ENCODE data around the gene ANKMY1. TPM values are rescaled to one million over a fixed set of nuclear protein-coding genes. Genes with fewer than 3 reads are reported as not detected.

ANKMY1 gene
- 9.3 to 14.0 TPM (median 10.6 TPM) in 5 replicates for total RNA-seq (2022; extraction: Qiagen RNA extraction; ENCODE audit: low read depth)

GRCh38 chr2:240557808-240558207 lies at the start of gene ANKMY1:
Gene ANKMY1, minus strand, starts transcription at chr2:240557988. Its CDS starts 653 bp downstream, at chr2:240557335.

GRCh38 chr2:240586198-240586918 lies 28.6 kb upstream of the ANKMY1 start, which contains the start of gene CAPN10:
Gene CAPN10, plus strand, starts transcription at chr2:240586734. Its CDS starts 178 bp downstream, at chr2:240586912.

DNA sequence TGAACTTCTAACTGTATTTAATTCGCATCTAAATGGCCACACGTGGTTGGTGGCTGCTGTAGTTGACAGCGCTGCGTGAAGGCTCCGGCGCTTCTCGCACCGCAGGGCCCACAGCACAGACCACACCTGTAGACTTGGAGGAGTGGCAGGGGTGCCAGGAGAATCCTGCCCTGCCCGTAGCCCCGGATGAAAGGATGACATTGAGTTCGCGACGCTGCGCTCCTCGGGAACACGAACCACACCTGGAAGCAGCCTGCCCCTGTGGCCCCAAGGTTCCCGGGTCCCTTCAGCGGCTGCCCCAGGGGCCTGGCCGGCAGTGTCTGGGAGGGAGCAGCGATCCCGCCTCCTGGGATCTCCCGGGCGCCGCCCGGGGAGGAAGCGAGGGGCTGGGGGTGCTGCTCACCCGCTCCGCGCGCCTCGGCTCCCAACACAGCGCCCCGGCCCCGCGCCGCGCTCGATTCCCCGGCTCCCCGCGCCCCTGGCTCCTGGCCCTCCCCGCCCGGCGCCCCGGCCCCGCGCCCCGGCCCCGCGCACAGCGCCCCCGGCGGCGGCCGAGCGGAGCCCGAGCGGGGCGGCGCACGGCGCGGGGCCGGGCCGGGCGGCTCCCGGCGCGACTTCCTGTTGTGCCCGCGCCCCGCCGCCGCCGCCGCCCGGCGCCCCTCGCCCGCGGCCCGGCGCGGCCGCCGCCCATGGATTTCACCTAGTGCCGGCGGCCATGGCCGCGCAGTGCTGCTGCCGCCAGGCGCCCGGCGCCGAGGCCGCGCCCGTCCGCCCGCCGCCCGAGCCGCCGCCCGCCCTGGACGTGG lies 10.3 kb upstream of the ANKMY1 start, which contains the start of gene RNPEPL1:
Gene RNPEPL1, plus strand, starts transcription at position 613 of the 806 bp plus-strand sequence. Its CDS starts 103 bp downstream, at position 716.

GRCh38 chr2:240560084-240560479 lies 2.3 kb upstream of the ANKMY1 start, which contains the start of gene DUSP28:
Gene DUSP28, plus strand, starts transcription at chr2:240560357. Its CDS starts 328 bp downstream, at chr2:240560685.

DNA sequence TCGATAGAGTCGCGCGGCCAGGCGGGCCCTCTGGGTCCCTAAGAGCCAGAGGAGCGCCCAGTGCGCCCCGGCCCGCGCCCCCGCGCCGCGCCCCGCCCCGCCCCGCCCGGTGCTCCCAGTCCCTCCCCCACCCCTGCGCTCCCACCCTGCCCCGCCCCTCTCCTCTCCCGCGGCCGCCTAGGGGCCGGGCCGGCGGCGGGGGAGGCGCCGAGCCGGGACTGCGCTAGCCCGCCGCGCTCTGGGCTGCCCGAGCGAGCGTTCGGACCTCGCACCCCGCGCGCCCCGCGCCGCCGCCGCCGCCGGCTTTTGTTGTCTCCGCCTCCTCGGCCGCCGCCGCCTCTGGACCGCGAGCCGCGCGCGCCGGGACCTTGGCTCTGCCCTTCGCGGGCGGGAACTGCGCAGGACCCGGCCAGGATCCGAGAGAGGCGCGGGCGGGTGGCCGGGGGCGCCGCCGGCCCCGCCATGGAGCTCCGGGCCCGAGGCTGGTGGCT lies 122.3 kb downstream of the ANKMY1 start, which contains the start of gene GPC1:
Gene GPC1, plus strand, starts transcription at position 207 of the 491 bp plus-strand sequence. Its CDS starts 256 bp downstream, at position 463.

Other genes with a start within 250 kb of the ANKMY1 start
- gene GPC1, start 122.3 kb downstream of the ANKMY1 start, total RNA-seq (2022; extraction: Qiagen RNA extraction; ENCODE audit: low read depth) = 145 to 235 TPM (median 200 TPM) in 5 replicates
- gene DUSP28, start 2.4 kb upstream of the ANKMY1 start, total RNA-seq (2022; extraction: Qiagen RNA extraction; ENCODE audit: low read depth) = 4.4 to 8.9 TPM (median 7.1 TPM) in 5 replicates
- gene RNPEPL1, start 10.5 kb upstream of the ANKMY1 start, total RNA-seq (2022; extraction: Qiagen RNA extraction; ENCODE audit: low read depth) = 39.4 to 66.9 TPM (median 62.5 TPM) in 5 replicates
- 15.3 to 25.8 TPM (median 21.3 TPM) in 5 replicates for gene CAPN10, start 28.7 kb upstream of the ANKMY1 start, total RNA-seq (2022; extraction: Qiagen RNA extraction; ENCODE audit: low read depth)
- gene GPR35, start 67.5 kb upstream of the ANKMY1 start, total RNA-seq (2022; extraction: Qiagen RNA extraction; ENCODE audit: low read depth) = 0.32 to 1.1 TPM (median 0.87 TPM) in 5 replicates
- gene AQP12B, start 124.9 kb upstream of the ANKMY1 start, total RNA-seq (2022; extraction: Qiagen RNA extraction; ENCODE audit: low read depth) = not detected in 5 replicates
- not detected in 5 replicates for gene AQP12A, start 133.9 kb upstream of the ANKMY1 start, total RNA-seq (2022; extraction: Qiagen RNA extraction; ENCODE audit: low read depth)

Measured in A549 treated with RU486 at 1 μM for 4 hours (cell line).